Natural killer cell (primary cell): Measurements from ENCODE around the gene KLC3. TPM values are rescaled to one million over a fixed set of nuclear protein-coding genes. Genes with fewer than 3 reads are reported as not detected.

Experiments used
- ATAC-seq, 3 donors: fragments of 150-1000 bp in 2 of 3; fragments of 200-7000 bp in 1 of 3; cut with Tn5 transposase; 1 replicate in 1 of 3; 2 replicates in 2 of 3; pipeline ENCODE4 v1.10.0; 2021; ENCODE audit warnings: mild to moderate bottlenecking in 2 of 3, moderate library complexity in 2 of 3
- DNase-seq, 2 donors: peaks; one replicate each; pipeline versions ENCODE4 v3.0.0 to v3.0.0-alpha.2; 2013 to 2021; ENCODE audit warnings: mixed read lengths in 1 of 2
- H3K27ac ChIP-seq: one replicate; pipeline ENCODE4 v1.5.1; 2013; ENCODE audit warnings: mild to moderate bottlenecking, low read length
- H3K27me3 ChIP-seq: one replicate; pipeline ENCODE4 v1.6.1; 2013; ENCODE audit warnings: low read length; ENCODE audit not compliant: control insufficient read depth, insufficient read depth
- H3K36me3 ChIP-seq: one replicate; pipeline ENCODE4 v1.6.1; 2013; ENCODE audit warnings: low read length; ENCODE audit not compliant: control insufficient read depth, insufficient read depth
- H3K4me1 ChIP-seq: one replicate; pipeline ENCODE4 v1.6.1; 2013; ENCODE audit warnings: low read length; ENCODE audit not compliant: control insufficient read depth, insufficient read depth
- H3K4me3 ChIP-seq: one replicate; pipeline ENCODE4 v1.5.1; 2013; ENCODE audit warnings: low read length
- H3K9me3 ChIP-seq: one replicate; pipeline ENCODE4 v1.6.1; 2013; ENCODE audit warnings: low read length; ENCODE audit not compliant: control insufficient read depth, insufficient read depth
- H3K27ac Mint-ChIP-seq, 2 donors: one replicate each; pipeline ENCODE4 v1.8.0; 2022; ENCODE audit warnings: mild to moderate bottlenecking in 2 of 2, mixed read lengths in 2 of 2, moderate library complexity in 1 of 2
- H3K27me3 Mint-ChIP-seq, 2 donors: one replicate each; pipeline ENCODE4 v1.8.0; 2022; ENCODE audit warnings: low read depth in 2 of 2, mixed read lengths in 2 of 2
- H3K36me3 Mint-ChIP-seq: one replicate; pipeline ENCODE4 v1.8.0; 2022; ENCODE audit warnings: mixed read lengths
- H3K4me1 Mint-ChIP-seq, 2 donors: one replicate each; pipeline ENCODE4 v1.8.0; 2022; ENCODE audit warnings: mixed read lengths in 2 of 2
- H3K4me3 Mint-ChIP-seq: one replicate; pipeline ENCODE4 v1.8.0; 2022; ENCODE audit warnings: mild to moderate bottlenecking, moderate library complexity, mixed read lengths
- H3K9me3 Mint-ChIP-seq, 2 donors: one replicate each; pipeline ENCODE4 v1.8.0; 2022; ENCODE audit warnings: mixed read lengths in 2 of 2
- CTCF ChIP-seq: fragments of 200-600 bp; IDR thresholded peaks from one replicate; pipeline ENCODE4 v1.8.0; 2022; ENCODE audit warnings: antibody characterized with exemption
- WGBS: methylation state at CpG from one replicate; pipeline ENCODE4 v1.1.7; 2013; ENCODE audit warnings: missing lambda C conversion rate; ENCODE audit not compliant: insufficient coverage; 5-methylcytosine and 5-hydroxymethylcytosine counted together
- intact Hi-C: fragments of 100-400 bp; cut with micrococcal nuclease; formaldehyde crosslinking; loops from one replicate; pipeline ENCODE4 v1.14.2; 2022
- total RNA-seq, 4 donors: library from RNA; stranded (reverse); fragments of 120-200 nt in 1 of 4; gene quantifications; one replicate each; pipeline versions ENCODE4 v1.2.3 to v1.2.4, GENCODE V29; 2013 to 2022

Gene KLC3
- total RNA-seq, 3 donors from 2014 or later (not counting 1 experiment from before 2014, with no cell fraction given): not detected

GRCh38 chr19:45352914-45353796 lies 12.6 kb downstream of the KLC3 start:
- no peak for TF ChIP-seq CTCF
- no peaks in the 10 kb centered on the region for H3K27me3 Mint-ChIP-seq
- intact Hi-C loops: no loop called here
- no peak overlapping the region for H3K27ac Mint-ChIP-seq
- no peak overlapping the region for H3K4me3 ChIP-seq
- H3K36me3 ChIP-seq: peaks cover 11% of the 10 kb centered on the region
- DNase-seq (no peak), ATAC-seq (no peak)
- no peaks in the 10 kb centered on the region for H3K4me1 ChIP-seq
- H3K9me3 ChIP-seq: no peaks in the 10 kb centered on the region
- H3K36me3 Mint-ChIP-seq: no peaks in the 10 kb centered on the region
- H3K9me3 Mint-ChIP-seq: no peaks in the 10 kb centered on the region
- peaks cover 0 to 5% of the 10 kb centered on the region in 2 donors for H3K4me1 Mint-ChIP-seq
- H3K4me3 Mint-ChIP-seq: no peak overlapping the region
- WGBS: 95% methylated on average over 19 of the region's 20 CpGs
- no peak overlapping the region for H3K27ac ChIP-seq
- no peaks in the 10 kb centered on the region for H3K27me3 ChIP-seq

GRCh38 chr19:45354241-45354842 lies 13.8 kb downstream of the KLC3 start:
- WGBS: 87% methylated on average over 10 of the region's 11 CpGs
- ATAC-seq (no peak), DNase-seq (no peak)
- TF ChIP-seq CTCF: no peak
- H3K4me3 ChIP-seq: no peak overlapping the region
- no peaks in the 10 kb centered on the region for H3K27me3 ChIP-seq
- H3K9me3 ChIP-seq: no peaks in the 10 kb centered on the region
- H3K36me3 ChIP-seq: peaks cover 11% of the 10 kb centered on the region
- H3K4me3 Mint-ChIP-seq: no peak overlapping the region
- H3K4me1 ChIP-seq: no peaks in the 10 kb centered on the region
- H3K36me3 Mint-ChIP-seq: no peaks in the 10 kb centered on the region
- H3K4me1 Mint-ChIP-seq: peaks cover 0 to 5% of the 10 kb centered on the region in 2 donors
- intact Hi-C loops: no loop called here
- no peak overlapping the region for H3K27ac ChIP-seq
- no peaks in the 10 kb centered on the region for H3K9me3 Mint-ChIP-seq
- no peaks in the 10 kb centered on the region for H3K27me3 Mint-ChIP-seq
- no peak overlapping the region for H3K27ac Mint-ChIP-seq

- no peaks in the 10 kb centered on the region for H3K36me3 Mint-ChIP-seq
- H3K27me3 Mint-ChIP-seq: no peaks in the 10 kb centered on the region
- WGBS: 98% methylated on average over 9 of the region's 9 CpGs
- no peak overlapping the region for H3K4me3 Mint-ChIP-seq
- intact Hi-C loops: no loop called here
- Histone ChIP-seq H3K4me1 (no peaks in the 10 kb centered on the region), H3K27ac (no peak overlapping the region), H3K9me3 (no peaks in the 10 kb centered on the region), H3K4me3 (no peak overlapping the region), H3K27me3 (no peaks in the 10 kb centered on the region), H3K36me3 (peaks cover 11% of the 10 kb centered on the region)
- H3K4me1 Mint-ChIP-seq: peaks cover 0 to 5% of the 10 kb centered on the region in 2 donors
- H3K9me3 Mint-ChIP-seq: no peaks in the 10 kb centered on the region
- DNase-seq (no peak), ATAC-seq (no peak)
- H3K27ac Mint-ChIP-seq: no peak overlapping the region
- TF ChIP-seq CTCF: no peak
Measured at GRCh38 chr19:45355402-45355801, 14.9 kb downstream of the KLC3 start.
